GM12892 (cell line): ENCODE results near the gene LYL1.

Experiments
- DNase-seq: peaks from one replicate; pipeline ENCODE4 v3.0.0; 2011; ENCODE audit not compliant: insufficient read length
- FAIRE-seq: peaks from 2 replicates; lab custom pipeline; 2011; peaks lifted over from hg19 to GRCh38; lab: Jason Lieb, UNC
- POLR2A ChIP-seq: IDR thresholded peaks from 2 replicates; pipeline ENCODE4 v1.6.1; 2011; ENCODE audit warnings: low read depth, low read length, control low read depth
- POLR2AphosphoS5 ChIP-seq: IDR thresholded peaks from 2 replicates; pipeline ENCODE4 v1.6.1; 2011; ENCODE audit warnings: low read depth, low read length, control low read depth
- TAF1 ChIP-seq: IDR thresholded peaks from 2 replicates; pipeline ENCODE4 v1.6.1; 2011; ENCODE audit warnings: low read depth, mild to moderate bottlenecking, control low read depth, low read length, borderline replicate concordance

Gene LYL1

GRCh38 chr19:13138171-13138915, 35.7 kb upstream of the LYL1 start:
- TF ChIP-seq POLR2AphosphoS5 (no peak), POLR2A (no peak), TAF1 (no peak)
- FAIRE-seq (no peak), DNase-seq (no peak)

- FAIRE-seq (no peak), DNase-seq (no peak)
- TF ChIP-seq TAF1 (no peak), POLR2A (no peak), POLR2AphosphoS5 (no peak)
Observed at GRCh38 chr19:13137290-13137794, 34.7 kb upstream of the LYL1 start.

GRCh38 chr19:13135068-13136062, 32.7 kb upstream of the LYL1 start:
- no peak for TF ChIP-seq TAF1
- no peak for TF ChIP-seq POLR2AphosphoS5
- no peak for TF ChIP-seq POLR2A
- DNase-seq (no peak), FAIRE-seq (no peak)

- FAIRE-seq: no peak
Observed at GRCh38 chr19:13134626-13135025, 32.0 kb upstream of the LYL1 start.

GRCh38 chr19:13133241-13133870, 30.7 kb upstream of the LYL1 start:
- no peak for DNase-seq

More at GRCh38 chr19:13134626-13135025, 32.0 kb upstream of the LYL1 start:
- TF ChIP-seq POLR2A: no peak; the same call in 1 of the 2 replicates
- no peak for DNase-seq

GRCh38 chr19:13132471-13133180, 30.0 kb upstream of the LYL1 start:
- no peak for FAIRE-seq
- DNase-seq: no peak
- no peak for TF ChIP-seq TAF1
- no peak for TF ChIP-seq POLR2A
- TF ChIP-seq POLR2AphosphoS5: no peak

More at GRCh38 chr19:13133241-13133870, 30.7 kb upstream of the LYL1 start:
- TF ChIP-seq POLR2A (no peak), TAF1 (no peak), POLR2AphosphoS5 (no peak)
- FAIRE-seq: no peak

GRCh38 chr19:13130886-13131490, 28.3 kb upstream of the LYL1 start:
- no peak for TF ChIP-seq POLR2AphosphoS5
- no peak for TF ChIP-seq TAF1
- TF ChIP-seq POLR2A: no peak
- FAIRE-seq (no peak), DNase-seq (no peak)

GRCh38 chr19:13129384-13129783, 26.7 kb upstream of the LYL1 start:
- DNase-seq (no peak), FAIRE-seq (no peak)
- TF ChIP-seq POLR2A (no peak), POLR2AphosphoS5 (no peak), TAF1 (no peak)

GRCh38 chr19:13128583-13128982, 25.9 kb upstream of the LYL1 start:
- FAIRE-seq (no peak), DNase-seq (no peak)
- TF ChIP-seq TAF1 (no peak), POLR2A (no peak), POLR2AphosphoS5 (no peak)

- TF ChIP-seq POLR2AphosphoS5 (no peak), TAF1 (no peak), POLR2A (no peak)
- no peak for FAIRE-seq
- no peak for DNase-seq
Observed at GRCh38 chr19:13127811-13128575, 25.3 kb upstream of the LYL1 start.
